Hepatocyte (in vitro differentiated cells): ENCODE measurements around the gene PRTFDC1. TPM values are rescaled to one million over a fixed set of nuclear protein-coding genes. Genes with fewer than 3 reads are reported as not detected.

Experiments used
- DNase-seq: peaks from one replicate; pipeline ENCODE4 v3.0.0-alpha.2; 2016; ENCODE audit warnings: low spot score
- H2AFZ ChIP-seq: fragments of 200-600 bp; sonication (generic); 2 replicates; pipeline ENCODE4 v1.6.0; 2016; ENCODE audit warnings: antibody characterized with exemption, mild to moderate bottlenecking
- H3K27ac ChIP-seq: fragments of 200-600 bp; sonication (generic); 2 replicates; pipeline ENCODE4 v1.5.1; 2016; ENCODE audit warnings: mild to moderate bottlenecking
- H3K27me3 ChIP-seq: fragments of 200-600 bp; sonication (generic); 2 replicates; pipeline ENCODE4 v1.6.1; 2016
- H3K36me3 ChIP-seq: fragments of 200-600 bp; sonication (generic); replicated peaks from 2 replicates; pipeline ENCODE4 v1.5.1; 2016; ENCODE audit warnings: low read depth; ENCODE audit not compliant: insufficient read depth
- H3K4me1 ChIP-seq: fragments of 200-600 bp; sonication (generic); 2 replicates; pipeline ENCODE4 v1.5.1; 2016; ENCODE audit warnings: mild to moderate bottlenecking, moderate library complexity; ENCODE audit not compliant: insufficient read depth
- H3K4me2 ChIP-seq: fragments of 200-600 bp; sonication (generic); 2 replicates; pipeline ENCODE4 v1.6.0; 2016
- H3K4me3 ChIP-seq: fragments of 200-600 bp; sonication (generic); 2 replicates; pipeline ENCODE4 v1.5.1; 2016; ENCODE audit warnings: mild to moderate bottlenecking
- H3K79me2 ChIP-seq: fragments of 200-600 bp; sonication (generic); 2 replicates; pipeline ENCODE4 v1.6.0; 2017; ENCODE audit warnings: mild to moderate bottlenecking
- H3K9me2 ChIP-seq: fragments of 200-600 bp; sonication (generic); replicated peaks from 2 replicates; pipeline ENCODE4 v1.6.0; 2017; ENCODE audit warnings: mild to moderate bottlenecking; ENCODE audit not compliant: insufficient read depth
- H3K9me3 ChIP-seq: fragments of 200-600 bp; sonication (generic); 2 replicates; pipeline ENCODE4 v1.5.1; 2016; ENCODE audit warnings: low read depth, mild to moderate bottlenecking
- H4K20me1 ChIP-seq: fragments of 200-600 bp; sonication (generic); 2 replicates; pipeline ENCODE4 v1.6.0; 2016; ENCODE audit warnings: mild to moderate bottlenecking; ENCODE audit not compliant: insufficient read depth, poor library complexity, severe bottlenecking
- EZH2 ChIP-seq: fragments of 200-600 bp; sonication (generic); IDR thresholded peaks from 2 replicates; pipeline ENCODE4 v1.6.1; 2016; ENCODE audit warnings: antibody characterized with exemption, mild to moderate bottlenecking, borderline replicate concordance
- EZH2phosphoT487 ChIP-seq: fragments of 200-600 bp; sonication (generic); IDR thresholded peaks from one replicate; pipeline ENCODE4 v1.6.1; 2018; ENCODE audit warnings: antibody characterized with exemption, mild to moderate bottlenecking, low read depth, moderate library complexity; ENCODE audit not compliant: unreplicated experiment, severe bottlenecking
- WGBS: methylation state at CpG from one replicate; pipeline ENCODE4 v1.1.6; 2016; ENCODE audit warnings: low lambda C conversion rate; ENCODE audit errors: missing lambda C conversion rate; 5-methylcytosine and 5-hydroxymethylcytosine counted together
- polyA plus RNA-seq: library from polyadenylated mRNA; unstranded; fragments of >200 nt; fragmentation: Nextera tagmentation; extraction: Ambion mirVana; gene quantifications from 2 replicates; pipeline ENCODE4 v1.2.1, GENCODE V29; 2016
- total RNA-seq: library from RNA; depleted of rRNA; stranded (reverse); fragments of >200 nt; gene quantifications from 2 replicates; pipeline ENCODE4 v1.2.3, GENCODE V29; 2014
- TF ChIP-seq, protein P1 (sequence below): fragments of 200-600 bp; sonication (generic); IDR thresholded peaks from 2 replicates; pipeline ENCODE4 v1.5.1; 2016; ENCODE audit warnings: antibody characterized with exemption, mild to moderate bottlenecking; ENCODE audit not compliant: poor library complexity

PRTFDC1 gene
- total and polyA plus RNA-seq, 2 experiments from 2014 or later, result 6.4 to 14.7 TPM

DNA sequence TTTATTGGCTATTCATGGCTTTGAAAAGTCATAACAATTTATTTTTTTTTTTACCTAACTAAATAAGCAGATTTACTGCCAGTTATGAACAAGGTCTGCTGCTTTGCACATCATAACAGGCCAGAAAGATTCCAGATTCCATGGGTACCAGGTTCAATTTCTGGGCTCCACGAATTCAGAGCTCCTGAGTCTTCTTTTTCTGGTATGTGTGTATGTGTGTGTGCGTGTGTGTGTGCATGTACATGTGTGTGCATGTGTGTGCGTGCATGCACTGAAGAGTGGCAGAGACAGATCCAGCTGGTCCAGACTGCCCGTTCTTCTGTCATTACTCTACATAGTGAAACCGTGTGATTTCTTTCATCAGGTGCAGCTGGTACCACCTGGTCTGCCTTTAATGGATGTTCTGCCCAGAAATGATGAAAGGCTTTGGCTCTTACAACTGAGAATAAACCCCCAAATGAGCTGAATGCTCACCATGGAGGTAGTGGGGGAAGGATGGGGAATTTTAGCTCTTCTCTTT is 14.6 kb upstream of the PRTFDC1 start:
- Histone ChIP-seq H3K9me2 (no peaks in the 10 kb centered on the region), H3K4me3 (no peak overlapping the region), H3K4me2 (no peak overlapping the region), H3K4me1 (peaks cover 17% of the 10 kb centered on the region), H2AFZ (no peak overlapping the region), H3K27me3 (no peaks in the 10 kb centered on the region), H3K79me2 (no peaks in the 10 kb centered on the region), H3K9me3 (no peaks in the 10 kb centered on the region), H3K36me3 (no peaks in the 10 kb centered on the region), H4K20me1 (no peaks in the 10 kb centered on the region), H3K27ac (no peak overlapping the region)
- TF ChIP-seq EZH2phosphoT487, result no peak
- TF ChIP-seq EZH2, result no peak
- TF ChIP-seq, protein P1, sequence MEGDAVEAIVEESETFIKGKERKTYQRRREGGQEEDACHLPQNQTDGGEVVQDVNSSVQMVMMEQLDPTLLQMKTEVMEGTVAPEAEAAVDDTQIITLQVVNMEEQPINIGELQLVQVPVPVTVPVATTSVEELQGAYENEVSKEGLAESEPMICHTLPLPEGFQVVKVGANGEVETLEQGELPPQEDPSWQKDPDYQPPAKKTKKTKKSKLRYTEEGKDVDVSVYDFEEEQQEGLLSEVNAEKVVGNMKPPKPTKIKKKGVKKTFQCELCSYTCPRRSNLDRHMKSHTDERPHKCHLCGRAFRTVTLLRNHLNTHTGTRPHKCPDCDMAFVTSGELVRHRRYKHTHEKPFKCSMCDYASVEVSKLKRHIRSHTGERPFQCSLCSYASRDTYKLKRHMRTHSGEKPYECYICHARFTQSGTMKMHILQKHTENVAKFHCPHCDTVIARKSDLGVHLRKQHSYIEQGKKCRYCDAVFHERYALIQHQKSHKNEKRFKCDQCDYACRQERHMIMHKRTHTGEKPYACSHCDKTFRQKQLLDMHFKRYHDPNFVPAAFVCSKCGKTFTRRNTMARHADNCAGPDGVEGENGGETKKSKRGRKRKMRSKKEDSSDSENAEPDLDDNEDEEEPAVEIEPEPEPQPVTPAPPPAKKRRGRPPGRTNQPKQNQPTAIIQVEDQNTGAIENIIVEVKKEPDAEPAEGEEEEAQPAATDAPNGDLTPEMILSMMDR, result no peak
- DNase-seq, result no peak
- 90% methylated on average over 5 of the region's 5 CpGs for WGBS

DNA sequence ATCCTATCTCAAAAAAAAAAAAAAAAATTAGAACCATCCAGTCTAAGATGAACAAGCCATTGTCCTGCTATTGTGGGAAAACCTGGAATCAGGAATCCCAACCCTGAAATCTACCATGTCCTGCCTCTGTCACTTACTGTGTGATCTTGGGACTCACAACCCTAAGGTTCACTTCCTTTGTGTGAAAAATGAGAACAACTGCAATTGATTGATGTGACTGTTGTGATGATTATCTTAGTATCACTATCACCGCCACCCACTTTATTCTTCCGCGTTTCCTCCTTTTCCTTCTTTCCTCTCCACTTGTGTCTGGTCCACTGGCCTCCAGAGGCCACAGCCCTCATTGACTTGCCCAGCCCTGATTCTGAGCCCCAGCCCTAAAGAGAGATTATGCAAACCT is 12.6 kb upstream of the PRTFDC1 start:
- Histone ChIP-seq H3K79me2 (no peaks in the 10 kb centered on the region), H3K4me3 (no peak overlapping the region), H3K9me3 (no peaks in the 10 kb centered on the region), H2AFZ (no peak overlapping the region), H3K27me3 (no peaks in the 10 kb centered on the region), H4K20me1 (no peaks in the 10 kb centered on the region), H3K9me2 (no peaks in the 10 kb centered on the region), H3K4me2 (no peak overlapping the region), H3K4me1 (peaks cover 19% of the 10 kb centered on the region), H3K27ac (no peak overlapping the region), H3K36me3 (no peaks in the 10 kb centered on the region)
- TF ChIP-seq EZH2phosphoT487 (no peak), EZH2 (no peak)
- WGBS, result 98% methylated on average over 3 of the region's 3 CpGs
- no peak for DNase-seq

DNA sequence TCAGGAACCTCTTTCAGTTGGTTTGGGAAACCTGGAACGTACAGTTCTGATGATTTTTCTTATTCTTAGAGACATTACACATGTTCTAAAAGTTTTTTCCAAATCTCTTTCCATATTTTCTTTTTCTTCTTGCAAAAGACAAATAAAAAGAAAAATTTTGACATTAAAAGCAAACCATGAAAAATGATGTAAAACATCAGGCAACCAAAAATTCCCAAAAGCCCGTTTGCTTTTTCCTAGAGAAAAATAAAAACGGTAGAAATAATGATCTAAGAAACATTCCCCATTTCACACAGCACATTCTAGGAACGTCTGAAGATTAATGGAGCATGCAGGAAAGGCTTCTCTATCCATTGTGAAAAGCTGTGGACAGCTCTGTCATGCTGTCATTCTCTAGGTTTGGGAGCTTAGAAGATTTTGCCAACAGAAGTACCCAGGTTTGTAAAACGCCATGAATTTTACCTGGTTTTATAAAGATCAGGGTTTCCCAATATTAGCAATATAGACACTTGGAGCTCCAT is 11.2 kb upstream of the PRTFDC1 start:
- Histone ChIP-seq H3K27me3 (no peaks in the 10 kb centered on the region), H3K36me3 (no peaks in the 10 kb centered on the region), H3K27ac (peak overlapping the region; percentile 71), H3K9me3 (no peaks in the 10 kb centered on the region), H3K4me2 (no peak overlapping the region), H2AFZ (no peak overlapping the region), H3K9me2 (no peaks in the 10 kb centered on the region), H3K79me2 (no peaks in the 10 kb centered on the region), H3K4me3 (no peak overlapping the region), H4K20me1 (no peaks in the 10 kb centered on the region), H3K4me1 (peaks cover 22% of the 10 kb centered on the region)
- no peak for DNase-seq
- WGBS, result 67% methylated on average over 5 of the region's 5 CpGs
- TF ChIP-seq EZH2phosphoT487 (no peak), EZH2 (no peak)
- TF ChIP-seq, protein P1, result no peak

DNA sequence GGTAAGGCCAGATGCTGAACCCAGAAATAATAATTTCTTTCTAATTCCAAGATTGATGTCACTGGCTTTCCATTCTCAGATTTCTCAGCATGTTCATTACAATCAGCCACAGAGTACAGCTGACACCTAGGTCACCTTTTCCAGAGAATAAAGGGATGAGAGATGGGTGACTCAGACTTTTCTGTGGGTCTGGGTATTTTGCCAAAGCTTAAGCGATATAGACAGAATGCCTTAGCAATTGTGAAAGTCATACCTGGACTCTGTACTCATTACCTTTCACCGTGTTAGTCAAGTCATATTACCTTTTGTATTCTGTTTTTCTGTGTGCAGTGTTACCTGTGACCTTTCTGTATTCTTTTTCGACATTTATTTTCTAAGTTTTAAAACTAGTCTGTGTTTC is 10.6 kb upstream of the PRTFDC1 start:
- peak overlapping the region; percentile 71 for H3K27ac ChIP-seq
- TF ChIP-seq EZH2phosphoT487 (no peak), EZH2 (no peak)
- TF ChIP-seq, protein P1, result no peak
- H4K20me1 ChIP-seq, result no peaks in the 10 kb centered on the region
- peak; percentile 71 for DNase-seq
- H3K79me2 ChIP-seq, result no peaks in the 10 kb centered on the region
- H3K4me2 ChIP-seq, result peak overlapping the region; percentile 7
- H3K9me3 ChIP-seq, result no peaks in the 10 kb centered on the region
- H3K4me1 ChIP-seq, result peaks cover 25% of the 10 kb centered on the region
- WGBS, result 60% methylated on average over 3 of the region's 3 CpGs
- H2AFZ ChIP-seq, result no peak overlapping the region
- H3K4me3 ChIP-seq, result no peak overlapping the region
- no peaks in the 10 kb centered on the region for H3K27me3 ChIP-seq
- H3K9me2 ChIP-seq, result no peaks in the 10 kb centered on the region
- H3K36me3 ChIP-seq, result no peaks in the 10 kb centered on the region
